ENCODE measurements around the gene KITLG. TPM values are rescaled to one million over a fixed set of nuclear protein-coding genes. Genes with fewer than 3 reads are reported as not detected.
"Not testable (repeated sequence)": the region's sequence is repeated elsewhere in the genome, so short reads cannot be mapped to it uniquely, and the experiment has no call there.

Gene KITLG
- total and polyA plus RNA-seq, 2 experiments from 2014 or later: 4.3 to 30.4 TPM

GRCh38 chr12:88469154-88469553 lies 111.1 kb downstream of the KITLG start:
- no peaks in the 10 kb centered on the region for H3K27me3 ChIP-seq
- no peak overlapping the region for H3K4me2 ChIP-seq
- H3K4me3 ChIP-seq: no peak overlapping the region
- H4K20me1 ChIP-seq (ENCODE audit: insufficient read depth, poor library complexity, severe bottlenecking): no peaks in the 10 kb centered on the region
- WGBS (ENCODE audit: low lambda C conversion rate, missing lambda C conversion rate): 76% methylated on average over 1 of the region's 1 CpG
- no peaks in the 10 kb centered on the region for H3K4me1 ChIP-seq (ENCODE audit: insufficient read depth)
- H3K36me3 ChIP-seq (replicated peaks; ENCODE audit: insufficient read depth, low read depth): no peaks in the 10 kb centered on the region
- no peaks in the 10 kb centered on the region for H3K9me3 ChIP-seq (ENCODE audit: low read depth)
- no peak overlapping the region for H2AFZ ChIP-seq
- no peak for DNase-seq (ENCODE audit: low spot score)
- H3K9me2 ChIP-seq (replicated peaks; ENCODE audit: insufficient read depth): no peaks in the 10 kb centered on the region
- H3K79me2 ChIP-seq: no peaks in the 10 kb centered on the region
- H3K27ac ChIP-seq: no peak overlapping the region
- no peak for TF ChIP-seq CTCF (IDR thresholded peaks at IDR 0.05; ENCODE audit: poor library complexity)
- TF ChIP-seq EZH2 (IDR thresholded peaks at IDR 0.05; ENCODE audit: borderline replicate concordance): no peak
- no peak for TF ChIP-seq EZH2phosphoT487 (IDR thresholded peaks at IDR 0.05; ENCODE audit: low read depth, severe bottlenecking, unreplicated experiment)

GRCh38 chr12:88468581-88468980 lies 111.7 kb downstream of the KITLG start:
- Histone ChIP-seq H2AFZ (no peak overlapping the region), H3K79me2 (no peaks in the 10 kb centered on the region), H3K4me3 (no peak overlapping the region), H4K20me1 (ENCODE audit: insufficient read depth, poor library complexity, severe bottlenecking) (no peaks in the 10 kb centered on the region), H3K4me2 (no peak overlapping the region), H3K9me2 (replicated peaks; ENCODE audit: insufficient read depth) (no peaks in the 10 kb centered on the region), H3K27me3 (no peaks in the 10 kb centered on the region), H3K27ac (no peak overlapping the region), H3K9me3 (ENCODE audit: low read depth) (no peaks in the 10 kb centered on the region), H3K4me1 (ENCODE audit: insufficient read depth) (no peaks in the 10 kb centered on the region), H3K36me3 (replicated peaks; ENCODE audit: insufficient read depth, low read depth) (no peaks in the 10 kb centered on the region)
- no peak for DNase-seq (ENCODE audit: low spot score)
- no peak for TF ChIP-seq EZH2phosphoT487 (IDR thresholded peaks at IDR 0.05; ENCODE audit: low read depth, severe bottlenecking, unreplicated experiment)
- TF ChIP-seq CTCF (IDR thresholded peaks at IDR 0.05; ENCODE audit: poor library complexity): no peak
- TF ChIP-seq EZH2 (IDR thresholded peaks at IDR 0.05; ENCODE audit: borderline replicate concordance): no peak
- WGBS (ENCODE audit: low lambda C conversion rate, missing lambda C conversion rate): 77% methylated on average over 1 of the region's 1 CpG

GRCh38 chr12:88466708-88467107 lies 113.6 kb downstream of the KITLG start:
- not testable (repeated sequence) for H2AFZ ChIP-seq; H3K9me3 ChIP-seq (ENCODE audit: low read depth); H3K4me3 ChIP-seq; DNase-seq (ENCODE audit: low spot score); H4K20me1 ChIP-seq (ENCODE audit: insufficient read depth, poor library complexity, severe bottlenecking); H3K36me3 ChIP-seq (replicated peaks; ENCODE audit: insufficient read depth, low read depth); H3K9me2 ChIP-seq (replicated peaks; ENCODE audit: insufficient read depth); H3K4me2 ChIP-seq; H3K79me2 ChIP-seq; H3K27me3 ChIP-seq; H3K27ac ChIP-seq; H3K4me1 ChIP-seq (ENCODE audit: insufficient read depth)
- over 99% methylated on average over 10 of the region's 10 CpGs for WGBS (ENCODE audit: low lambda C conversion rate, missing lambda C conversion rate)

GRCh38 chr12:88458327-88458726 lies 121.9 kb downstream of the KITLG start:
- WGBS (ENCODE audit: low lambda C conversion rate, missing lambda C conversion rate): 87% methylated on average over 1 of the region's 1 CpG
- no peaks in the 10 kb centered on the region for H3K36me3 ChIP-seq (replicated peaks; ENCODE audit: insufficient read depth, low read depth)
- no peaks in the 10 kb centered on the region for H3K27me3 ChIP-seq
- no peaks in the 10 kb centered on the region for H4K20me1 ChIP-seq (ENCODE audit: insufficient read depth, poor library complexity, severe bottlenecking)
- no peak overlapping the region for H3K4me2 ChIP-seq
- no peak overlapping the region for H3K4me3 ChIP-seq
- H3K27ac ChIP-seq: no peak overlapping the region
- H3K4me1 ChIP-seq (ENCODE audit: insufficient read depth): no peaks in the 10 kb centered on the region
- no peaks in the 10 kb centered on the region for H3K9me3 ChIP-seq (ENCODE audit: low read depth)
- H3K9me2 ChIP-seq (replicated peaks; ENCODE audit: insufficient read depth): no peaks in the 10 kb centered on the region
- no peak for TF ChIP-seq EZH2phosphoT487 (IDR thresholded peaks at IDR 0.05; ENCODE audit: low read depth, severe bottlenecking, unreplicated experiment)
- TF ChIP-seq EZH2 (IDR thresholded peaks at IDR 0.05; ENCODE audit: borderline replicate concordance): no peak
- no peak for TF ChIP-seq CTCF (IDR thresholded peaks at IDR 0.05; ENCODE audit: poor library complexity)
- DNase-seq (ENCODE audit: low spot score): no peak
- no peaks in the 10 kb centered on the region for H3K79me2 ChIP-seq
- no peak overlapping the region for H2AFZ ChIP-seq
